SJCRH30 (cell line): Measurements from ENCODE around the gene PEX16. TPM values are rescaled to one million over a fixed set of nuclear protein-coding genes. Genes with fewer than 3 reads are reported as not detected.
A peak's percentile ranks its signal among the peaks of the same experiment; 100 is the strongest.

Experiments used
- DNase-seq, 2 experiments: peaks; one replicate each; pipeline ENCODE4 v3.0.0-alpha.2; 2015 to 2020
- H3K27ac ChIP-seq: fragments of 250-450 bp; sonication (Bioruptor Pico); 2 replicates; pipeline ENCODE4 v1.5.1; 2020; ENCODE audit warnings: mild to moderate bottlenecking, moderate library complexity
- H3K27me3 ChIP-seq: fragments of 250-450 bp; sonication (Bioruptor Pico); 2 replicates; pipeline ENCODE4 v1.5.1; 2020; ENCODE audit warnings: mild to moderate bottlenecking, moderate library complexity
- H3K36me3 ChIP-seq: fragments of 250-450 bp; sonication (Bioruptor Pico); 2 replicates; pipeline ENCODE4 v1.5.1; 2020; ENCODE audit warnings: mild to moderate bottlenecking, moderate library complexity
- H3K4me1 ChIP-seq: fragments of 250-450 bp; sonication (Bioruptor Pico); 2 replicates; pipeline ENCODE4 v1.5.1; 2020; ENCODE audit warnings: mild to moderate bottlenecking, moderate library complexity
- H3K4me3 ChIP-seq: fragments of 250-450 bp; sonication (Bioruptor Pico); 2 replicates; pipeline ENCODE4 v1.5.1; 2020; ENCODE audit warnings: mild to moderate bottlenecking, moderate library complexity
- H3K9me3 ChIP-seq: fragments of 250-450 bp; sonication (Bioruptor Pico); replicated peaks from 2 replicates; pipeline ENCODE4 v1.5.1; 2020; ENCODE audit warnings: mild to moderate bottlenecking, moderate library complexity
- total RNA-seq: library from RNA; depleted of rRNA; stranded (reverse); fragments of >200 nt; shearing (Covaris generic); gene quantifications from 2 replicates; pipeline ENCODE4 v1.2.3, GENCODE V29; 2014; rRNA removed

PEX16 gene
- total RNA-seq = 10.7 and 11.0 TPM in 2 replicates

DNA sequence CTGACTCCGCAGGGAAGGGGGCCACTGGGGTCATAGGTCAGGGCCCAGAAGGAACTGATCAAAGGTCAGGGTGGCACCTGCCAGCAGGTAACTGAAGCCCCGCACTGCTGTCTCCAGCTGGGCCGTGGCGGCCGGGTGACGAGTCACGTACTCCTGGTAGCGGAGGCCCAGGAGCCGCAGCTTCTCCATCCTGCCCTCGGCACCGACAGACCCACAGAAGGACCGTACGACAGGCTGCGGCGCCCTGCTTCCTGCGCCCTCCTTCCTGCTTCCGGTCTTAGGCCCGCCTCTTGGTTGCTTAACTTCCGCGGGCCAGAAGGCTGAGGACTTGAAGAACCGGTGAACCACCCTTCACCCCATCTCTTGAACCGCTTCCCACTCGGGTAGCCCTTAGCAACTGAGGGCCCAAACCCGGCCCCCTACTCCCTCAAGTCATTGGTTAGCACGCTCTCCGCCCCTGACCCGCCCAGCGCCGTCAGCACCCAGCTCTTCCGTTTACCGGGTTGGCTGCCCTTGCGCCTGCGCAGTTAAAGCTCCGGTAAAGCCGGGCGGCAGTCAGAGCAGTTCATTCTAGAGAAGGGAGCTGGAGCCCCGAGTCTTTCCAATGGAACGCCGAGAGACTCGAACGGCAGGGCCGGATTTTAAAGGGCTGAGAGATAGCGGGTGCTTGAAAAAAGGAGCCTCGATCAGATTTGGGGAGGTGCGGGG lies at the start of gene PEX16:
PEX16 (minus strand) TSS at position 255 of the 708 bp plus-strand sequence; CDS start at position 189, 66 bp downstream.
- no peaks in the 10 kb centered on the region for H3K9me3 ChIP-seq
- no peaks in the 10 kb centered on the region; the same call in 1 of the 2 replicates for H3K27me3 ChIP-seq
- no peaks in the 10 kb centered on the region for H3K36me3 ChIP-seq
- H3K27ac ChIP-seq = peak within 1 kb of the TSS; percentile 67
- H3K4me1 ChIP-seq = no peaks in the 10 kb centered on the region
- H3K4me3 ChIP-seq = peak within 1 kb of the TSS; percentile 72
- DNase-seq = peak; percentile 96 to 98

DNA sequence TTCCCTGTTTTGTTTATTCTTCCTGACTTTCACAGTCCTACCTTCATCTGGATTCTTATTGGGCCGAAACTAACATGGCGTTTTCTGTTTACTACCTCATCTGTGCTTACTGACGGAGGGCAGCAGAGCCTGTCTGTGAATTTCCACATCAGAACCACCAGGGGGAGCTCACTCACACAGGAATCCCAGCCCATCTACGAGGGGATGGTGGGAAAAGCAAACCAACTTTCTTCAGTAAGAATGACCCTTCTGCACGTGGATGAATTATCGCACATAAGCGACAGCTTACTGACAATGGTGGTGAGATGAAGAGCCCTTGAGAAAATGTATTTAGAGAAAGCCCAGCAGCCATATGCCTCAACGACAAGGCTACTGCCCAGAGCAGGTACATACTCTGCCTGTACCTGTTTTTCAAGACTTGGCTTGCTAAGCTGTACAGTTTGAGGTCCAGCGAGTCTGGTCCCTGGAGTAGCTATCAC lies 47.3 kb upstream of the PEX16 start:
- H3K27ac ChIP-seq = no peak overlapping the region
- H3K36me3 ChIP-seq = no peaks in the 10 kb centered on the region
- H3K4me1 ChIP-seq = no peaks in the 10 kb centered on the region
- no peaks in the 10 kb centered on the region for H3K9me3 ChIP-seq
- H3K4me3 ChIP-seq = no peak overlapping the region
- DNase-seq = peak; percentile 58 to 84
- no peaks in the 10 kb centered on the region for H3K27me3 ChIP-seq

DNA sequence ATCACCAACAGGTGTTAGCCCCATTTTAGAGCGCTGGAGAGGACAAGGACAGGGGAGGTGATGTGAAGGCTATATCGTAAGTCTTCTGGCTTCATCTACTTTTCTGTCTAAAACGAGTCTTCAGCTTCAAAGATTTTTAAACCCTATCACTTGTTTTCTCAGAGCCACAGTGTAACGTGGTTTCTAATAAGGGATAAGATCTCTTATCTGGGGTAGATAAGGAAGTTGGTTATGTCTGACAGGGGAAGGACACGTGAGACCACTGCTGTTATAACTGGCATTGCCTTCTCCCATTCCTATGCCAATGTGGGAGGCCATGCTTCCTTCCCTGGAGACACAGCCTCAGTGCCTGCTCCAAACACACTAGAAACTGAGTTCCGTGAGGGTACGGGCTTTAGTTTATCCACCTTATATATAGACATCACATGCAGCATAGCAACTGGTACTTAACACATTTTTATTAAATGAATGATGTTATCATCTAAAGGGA lies 44.1 kb upstream of the PEX16 start:
- Histone ChIP-seq H3K4me3 (no peak overlapping the region), H3K36me3 (peaks cover 3% of the 10 kb centered on the region; the same call in 1 of the 2 replicates)
- DNase-seq = no peak

DNA sequence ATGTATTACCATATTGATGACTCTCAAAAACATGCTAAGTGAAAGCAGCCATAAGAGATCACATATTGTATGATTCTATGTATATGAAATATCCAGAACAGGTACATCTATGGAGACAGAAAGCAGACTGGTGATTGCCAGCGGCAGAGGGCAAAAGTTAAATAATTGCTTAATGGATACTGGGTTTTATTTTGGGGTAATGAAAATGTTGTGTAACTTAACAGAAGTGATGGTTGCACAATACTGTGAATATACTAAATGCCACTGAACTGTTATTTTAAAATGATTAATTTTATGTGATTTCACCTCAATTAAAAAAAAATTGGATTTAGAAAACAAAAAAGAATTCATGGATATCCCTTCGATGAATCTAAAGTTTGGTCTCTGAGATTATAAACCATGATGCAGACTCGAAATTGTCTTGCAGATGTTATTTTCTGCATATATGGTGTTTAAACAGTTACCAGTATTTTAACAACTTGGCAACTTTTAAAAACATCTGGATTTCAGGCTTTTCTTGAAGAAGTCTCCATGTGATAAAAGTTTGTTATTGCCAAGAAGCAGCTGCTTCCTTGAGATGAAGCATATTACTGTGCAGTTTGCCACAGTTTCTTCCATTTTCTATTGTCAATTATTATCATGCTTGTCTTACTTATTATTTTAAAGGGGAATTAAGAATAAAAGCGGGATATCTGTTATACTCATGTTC lies 42.9 kb upstream of the PEX16 start:
- H3K9me3 ChIP-seq = no peaks in the 10 kb centered on the region; the same call in 1 of the 2 replicates
- no peaks in the 10 kb centered on the region for H3K4me1 ChIP-seq
- peaks cover 3% of the 10 kb centered on the region; the same call in 1 of the 2 replicates for H3K36me3 ChIP-seq
- DNase-seq = no peak
- H3K27me3 ChIP-seq = no peaks in the 10 kb centered on the region
- H3K4me3 ChIP-seq = no peak overlapping the region
- no peak overlapping the region for H3K27ac ChIP-seq

More for the DNA sequence above, 44.1 kb upstream of the PEX16 start:
- no peak overlapping the region for H3K27ac ChIP-seq
- no peaks in the 10 kb centered on the region for H3K4me1 ChIP-seq
- H3K27me3 ChIP-seq = no peaks in the 10 kb centered on the region
- no peaks in the 10 kb centered on the region; the same call in 1 of the 2 replicates for H3K9me3 ChIP-seq

DNA sequence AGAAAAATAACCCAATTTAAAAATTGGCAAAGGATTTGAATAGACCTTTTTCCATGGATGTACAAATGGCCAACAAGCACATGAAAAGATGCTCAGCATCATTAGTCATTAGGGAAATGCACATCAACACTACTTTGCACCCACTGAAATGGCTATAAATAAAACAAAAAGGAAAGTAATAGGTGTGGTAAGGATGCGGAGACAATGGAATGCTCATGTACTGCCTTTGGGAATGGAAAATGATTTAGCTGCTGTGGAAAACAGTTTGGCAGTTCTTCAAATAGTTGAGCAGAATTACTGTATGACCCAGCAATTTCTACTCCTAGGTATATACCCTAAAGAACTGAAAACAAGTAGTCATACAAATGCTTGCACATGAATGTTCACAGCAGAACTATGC lies 42.2 kb upstream of the PEX16 start:
- no peak for DNase-seq

DNA sequence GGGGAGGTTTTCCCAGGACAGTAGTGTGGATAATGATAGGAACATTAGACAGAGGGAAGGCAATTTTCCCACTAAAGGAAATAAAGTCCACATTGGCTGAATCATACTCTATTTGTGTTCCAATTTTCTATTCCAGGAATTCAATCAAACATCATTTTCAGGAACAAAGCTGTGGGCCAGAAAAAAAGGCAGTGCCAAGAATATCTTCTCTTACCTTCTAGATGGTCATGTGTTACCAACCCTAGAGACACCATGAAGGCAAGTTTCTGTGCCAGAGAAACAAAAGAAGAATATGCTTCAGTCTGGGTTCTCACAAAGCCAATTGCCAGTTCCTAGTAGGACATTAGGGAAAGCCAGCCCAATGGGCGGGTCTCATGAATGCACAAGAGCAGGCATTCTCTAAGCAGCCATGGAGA lies 32.3 kb upstream of the PEX16 start:
- DNase-seq = no peak
- H3K4me3 ChIP-seq = no peak overlapping the region
- no peak overlapping the region for H3K27ac ChIP-seq
- H3K4me1 ChIP-seq = no peaks in the 10 kb centered on the region
- H3K27me3 ChIP-seq = no peaks in the 10 kb centered on the region
- no peaks in the 10 kb centered on the region for H3K36me3 ChIP-seq
- H3K9me3 ChIP-seq = no peaks in the 10 kb centered on the region

More for the DNA sequence above, 42.2 kb upstream of the PEX16 start:
- Histone ChIP-seq H3K4me1 (no peaks in the 10 kb centered on the region), H3K27ac (no peak overlapping the region), H3K36me3 (peaks cover 3% of the 10 kb centered on the region; the same call in 1 of the 2 replicates), H3K4me3 (no peak overlapping the region), H3K27me3 (no peaks in the 10 kb centered on the region), H3K9me3 (no peaks in the 10 kb centered on the region; the same call in 1 of the 2 replicates)

DNA sequence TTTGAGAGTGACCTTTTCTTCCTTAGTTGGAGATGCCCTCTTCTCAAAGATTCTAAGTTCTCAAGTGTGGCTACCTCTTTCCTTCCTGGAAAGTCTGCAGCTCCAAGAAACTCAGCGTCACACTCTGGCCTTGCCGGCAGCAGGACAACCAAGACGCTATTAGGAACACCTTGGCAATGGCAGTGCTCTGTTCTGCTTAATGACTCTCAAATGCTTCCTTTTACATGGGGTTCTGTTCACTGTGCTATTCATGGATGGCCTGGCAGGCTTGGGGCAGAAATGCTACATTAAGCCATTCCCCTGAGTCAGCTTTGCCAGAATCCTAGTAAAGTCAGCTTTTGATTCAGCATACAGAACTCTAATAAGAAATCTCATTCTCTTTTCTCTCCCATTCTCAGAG lies 30.7 kb upstream of the PEX16 start:
- no peak overlapping the region for H3K4me3 ChIP-seq
- no peaks in the 10 kb centered on the region for H3K36me3 ChIP-seq
- H3K27ac ChIP-seq = no peak overlapping the region
- no peaks in the 10 kb centered on the region for H3K27me3 ChIP-seq
- no peak for DNase-seq
- no peaks in the 10 kb centered on the region for H3K4me1 ChIP-seq
- H3K9me3 ChIP-seq = no peaks in the 10 kb centered on the region

DNA sequence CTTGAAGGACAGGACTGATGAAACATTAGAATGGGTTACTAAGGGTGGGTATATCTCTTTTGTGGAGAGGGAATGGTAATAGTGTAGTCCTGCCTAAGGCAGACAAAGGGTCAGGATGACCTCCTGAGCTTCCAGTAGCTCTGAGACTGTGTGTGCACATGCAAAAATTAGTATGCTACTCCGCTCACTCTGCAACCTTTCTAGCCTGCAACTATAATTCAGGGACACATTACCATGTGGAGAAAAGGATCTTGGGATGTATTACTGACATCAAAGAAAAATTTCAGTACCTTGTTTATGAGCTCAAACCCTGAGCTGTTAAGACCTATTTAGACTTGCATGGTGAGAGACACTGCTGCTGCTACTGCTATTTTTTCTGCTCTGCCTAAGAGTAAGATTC lies 30.2 kb upstream of the PEX16 start:
- Histone ChIP-seq H3K36me3 (no peaks in the 10 kb centered on the region), H3K27me3 (no peaks in the 10 kb centered on the region), H3K4me1 (no peaks in the 10 kb centered on the region), H3K4me3 (no peak overlapping the region), H3K27ac (no peak overlapping the region), H3K9me3 (no peaks in the 10 kb centered on the region)
- DNase-seq = no peak

DNA sequence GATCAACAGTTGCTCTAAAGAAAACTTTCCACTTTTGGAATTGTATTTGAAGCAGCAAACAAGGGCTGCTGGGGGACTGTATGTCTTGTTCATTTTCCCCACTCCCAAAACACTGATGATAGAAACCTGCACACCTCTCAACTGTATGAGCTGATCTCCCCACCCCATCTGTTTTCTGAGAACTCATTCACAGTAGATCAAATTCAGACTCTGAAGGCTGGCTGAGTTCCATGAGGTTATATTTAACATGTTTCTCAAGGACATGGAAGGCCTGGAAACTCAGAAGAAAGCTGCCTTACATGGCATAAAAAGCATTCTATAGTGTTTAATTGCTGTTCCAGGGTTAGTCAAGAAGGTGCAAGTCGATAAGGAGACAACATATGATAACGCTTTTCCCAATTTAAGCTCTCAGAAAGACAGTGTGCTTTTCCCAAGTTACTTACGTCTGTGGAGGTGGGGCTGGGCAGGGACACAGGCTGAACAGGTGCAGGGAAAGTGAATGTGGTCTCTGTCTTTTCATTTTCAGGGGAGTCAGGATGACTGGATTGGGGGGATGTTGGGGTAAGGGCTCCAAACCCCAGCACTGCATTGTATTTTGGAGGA lies 27.8 kb upstream of the PEX16 start:
- H3K36me3 ChIP-seq = no peaks in the 10 kb centered on the region
- H3K27ac ChIP-seq = no peak overlapping the region
- no peaks in the 10 kb centered on the region for H3K4me1 ChIP-seq
- DNase-seq = no peak
- no peak overlapping the region for H3K4me3 ChIP-seq
- no peaks in the 10 kb centered on the region for H3K27me3 ChIP-seq
- H3K9me3 ChIP-seq = no peaks in the 10 kb centered on the region

DNA sequence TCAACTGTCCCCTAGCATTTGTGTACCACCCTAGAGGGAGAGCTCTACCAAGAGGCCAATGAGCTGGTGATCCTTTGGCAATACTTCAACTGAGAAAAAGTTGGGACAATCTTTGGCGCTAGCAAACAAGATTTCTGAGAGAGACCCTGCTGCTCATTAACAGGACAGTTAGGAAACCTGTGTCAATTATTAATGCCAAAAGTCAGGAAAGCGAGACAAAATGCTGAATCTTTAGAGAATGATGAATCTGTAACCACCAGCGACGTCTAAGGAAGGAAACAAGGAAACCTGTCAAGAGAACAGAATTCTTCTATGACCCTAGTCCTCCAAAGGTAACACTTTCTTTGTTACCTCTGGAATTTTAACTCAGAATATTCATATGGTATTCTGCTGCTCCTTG lies 24.7 kb upstream of the PEX16 start:
- Histone ChIP-seq H3K4me3 (no peak overlapping the region), H3K9me3 (no peaks in the 10 kb centered on the region), H3K36me3 (no peaks in the 10 kb centered on the region), H3K27ac (no peak overlapping the region), H3K4me1 (no peaks in the 10 kb centered on the region), H3K27me3 (no peaks in the 10 kb centered on the region)
- DNase-seq = no peak

DNA sequence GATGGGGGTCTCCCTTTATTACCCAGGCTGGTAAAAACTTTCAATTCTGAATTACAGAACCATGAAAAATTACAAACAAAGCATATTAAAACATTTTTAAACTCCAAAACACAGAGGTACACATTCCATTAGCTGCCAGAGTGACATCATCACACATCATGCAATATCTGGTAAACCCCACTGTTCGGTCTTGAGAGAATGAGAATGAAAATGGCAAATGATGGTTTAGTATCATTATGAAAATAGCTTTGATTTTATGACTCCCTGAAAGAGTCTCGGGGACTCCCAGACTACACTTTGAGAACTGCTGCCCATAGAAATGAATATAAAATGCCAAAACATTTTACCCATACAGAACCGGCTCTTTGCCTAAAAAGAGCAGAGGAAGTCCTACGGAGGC lies 23.6 kb upstream of the PEX16 start:
- H3K4me3 ChIP-seq = no peak overlapping the region
- no peaks in the 10 kb centered on the region for H3K4me1 ChIP-seq
- no peaks in the 10 kb centered on the region for H3K36me3 ChIP-seq
- H3K27me3 ChIP-seq = no peaks in the 10 kb centered on the region
- H3K9me3 ChIP-seq = no peaks in the 10 kb centered on the region
- no peak overlapping the region for H3K27ac ChIP-seq
- DNase-seq = no peak

DNA sequence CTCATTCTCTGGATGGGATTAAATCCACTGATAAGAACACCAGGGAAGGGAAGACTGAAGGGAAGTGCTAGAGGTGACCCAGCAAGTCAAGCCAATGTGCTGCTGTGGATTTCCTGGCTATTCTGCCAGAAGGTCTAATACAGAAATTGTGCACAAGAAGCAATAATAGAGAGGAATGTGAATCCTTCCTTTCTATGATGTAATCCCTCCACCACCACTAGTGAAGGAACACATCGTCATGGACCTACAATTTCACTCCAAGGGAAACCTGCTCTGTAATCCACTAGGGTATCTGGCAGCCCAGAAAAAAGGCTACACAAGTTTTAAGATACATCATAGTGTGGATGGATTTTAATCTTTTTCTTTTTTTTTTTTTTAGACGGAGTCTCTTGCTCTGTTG lies 22.2 kb upstream of the PEX16 start:
- Histone ChIP-seq H3K36me3 (no peaks in the 10 kb centered on the region; the same call in 1 of the 2 replicates), H3K27me3 (no peaks in the 10 kb centered on the region)
- no peak for DNase-seq

DNA sequence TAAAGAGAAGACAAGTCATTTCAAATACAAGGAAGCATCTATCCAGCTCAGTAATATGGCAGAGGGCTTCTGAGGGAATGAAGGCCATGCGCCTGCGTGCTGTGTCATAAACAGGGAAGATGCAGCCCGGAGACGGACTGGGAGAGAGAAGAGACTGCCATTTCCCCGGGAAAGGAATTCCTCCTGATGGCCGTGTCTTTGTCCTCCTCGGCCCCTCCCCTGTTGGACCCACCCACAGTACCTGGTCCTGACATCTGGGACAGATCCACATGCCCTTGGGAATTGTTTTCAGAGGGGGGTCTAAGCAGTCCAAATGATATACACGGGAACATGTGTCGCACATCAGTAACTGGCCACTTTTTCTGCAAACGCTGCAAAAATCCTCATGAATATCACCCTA lies 20.2 kb upstream of the PEX16 start:
- H3K9me3 ChIP-seq = no peaks in the 10 kb centered on the region
- H3K36me3 ChIP-seq = no peaks in the 10 kb centered on the region; the same call in 1 of the 2 replicates
- DNase-seq = no peak
- H3K4me1 ChIP-seq = no peaks in the 10 kb centered on the region
- H3K27me3 ChIP-seq = no peaks in the 10 kb centered on the region
- H3K27ac ChIP-seq = no peak overlapping the region
- H3K4me3 ChIP-seq = no peak overlapping the region

More for the DNA sequence above, 22.2 kb upstream of the PEX16 start:
- Histone ChIP-seq H3K4me1 (no peaks in the 10 kb centered on the region), H3K27ac (no peak overlapping the region), H3K9me3 (no peaks in the 10 kb centered on the region), H3K4me3 (no peak overlapping the region)

DNA sequence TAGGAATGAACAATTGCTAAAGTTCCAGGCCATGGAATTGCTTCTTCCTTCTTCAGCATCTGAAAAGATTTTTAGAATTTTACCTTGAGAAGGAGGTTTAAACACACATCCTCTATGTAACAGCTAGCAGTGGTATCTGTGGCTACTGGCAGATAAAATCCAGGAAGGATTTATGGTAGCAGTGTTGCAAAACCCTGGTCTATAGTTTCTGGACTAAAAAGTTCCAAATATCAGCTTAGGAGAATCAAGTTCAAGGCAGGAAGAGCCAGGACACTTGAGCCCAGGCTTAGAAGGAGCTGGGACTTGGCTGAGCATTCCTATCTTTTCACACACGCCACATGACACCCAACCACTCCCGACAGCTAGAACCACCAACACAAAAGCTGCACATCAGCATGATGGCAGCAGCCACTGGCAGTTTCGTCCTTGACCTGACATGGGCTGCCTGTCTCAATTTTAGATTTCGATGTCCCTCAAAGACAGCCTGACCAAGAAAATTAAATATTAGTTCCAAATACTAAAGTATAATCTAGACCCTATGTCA lies 18.9 kb upstream of the PEX16 start:
- DNase-seq = no peak
- H3K4me1 ChIP-seq = no peaks in the 10 kb centered on the region
- H3K27me3 ChIP-seq = no peaks in the 10 kb centered on the region
- H3K27ac ChIP-seq = no peak overlapping the region
- H3K36me3 ChIP-seq = no peaks in the 10 kb centered on the region; the same call in 1 of the 2 replicates
- H3K9me3 ChIP-seq = no peaks in the 10 kb centered on the region
- no peak overlapping the region for H3K4me3 ChIP-seq
